PC-3 (cell line): ENCODE results near the gene CD151. TPM values are rescaled to one million over a fixed set of nuclear protein-coding genes. Genes with fewer than 3 reads are reported as not detected.

Experiments used
- ATAC-seq: fragments of 200-7000 bp; cut with Tn5 transposase; 2 replicates; pipeline ENCODE4 v1.9.1; 2020; ENCODE audit warnings: mild to moderate bottlenecking, moderate library complexity
- BruUV-seq: library from RNA; stranded (reverse); fragments of 400-500 nt; replicated peaks from 2 replicates; lab custom pipeline; 2021; lab: Mats Ljungman, UMichigan
- CTCF ChIA-PET: fragments of 300-600 bp; sonication (Branson Sonifier 250); formaldehyde crosslinking; loops from one replicate; lab custom pipeline; 2022; ENCODE audit warnings: antibody characterized with exemption; lab: Charles Lee
- POLR2A ChIA-PET: fragments of 300-600 bp; sonication (Branson Sonifier 250); formaldehyde crosslinking; loops from one replicate; lab custom pipeline; 2022; ENCODE audit warnings: antibody characterized with exemption; ENCODE audit not compliant: unreplicated experiment; lab: Charles Lee
- DNase-seq: peaks from one replicate; pipeline ENCODE4 v3.0.0-alpha.2; 2015
- H2AFZ ChIP-seq: fragments of 300-600 bp; sonication (generic); 2 replicates; pipeline ENCODE4 v1.6.0; 2016; ENCODE audit warnings: antibody characterized with exemption, low read length
- H3F3A ChIP-seq: fragments of 300-600 bp; sonication (generic); one replicate; pipeline ENCODE4 v1.6.0; 2017; ENCODE audit warnings: antibody characterized with exemption, low read length, control low read depth, mild to moderate bottlenecking; ENCODE audit not compliant: unreplicated experiment
- H3K27ac ChIP-seq: fragments of 300-600 bp; sonication (generic); 2 replicates; pipeline ENCODE4 v1.5.1; 2016; ENCODE audit warnings: mild to moderate bottlenecking, low read length
- H3K27me3 ChIP-seq: fragments of 300-600 bp; sonication (generic); 2 replicates; pipeline ENCODE4 v1.6.1; 2016; ENCODE audit warnings: low read length, mixed read lengths
- H3K36me3 ChIP-seq: fragments of 300-600 bp; sonication (generic); 2 replicates; pipeline ENCODE4 v1.6.1; 2016; ENCODE audit warnings: low read depth, mixed run types, low read length, mixed read lengths
- H3K4me1 ChIP-seq: fragments of 300-600 bp; sonication (generic); 2 replicates; pipeline ENCODE4 v1.5.1; 2016; ENCODE audit warnings: low read length; ENCODE audit not compliant: insufficient read depth
- H3K4me2 ChIP-seq: fragments of 300-600 bp; sonication (generic); 2 replicates; pipeline ENCODE4 v1.6.0; 2016; ENCODE audit warnings: low read length
- H3K4me3 ChIP-seq: fragments of 300-600 bp; sonication (generic); 2 replicates; pipeline ENCODE4 v1.5.1; 2016; ENCODE audit warnings: mild to moderate bottlenecking, low read length, mixed read lengths
- H3K79me2 ChIP-seq: fragments of 300-600 bp; sonication (generic); 2 replicates; pipeline ENCODE4 v1.6.1; 2017; ENCODE audit warnings: low read length, mixed read lengths
- H3K9ac ChIP-seq: fragments of 300-600 bp; sonication (generic); 2 replicates; pipeline ENCODE4 v1.6.0; 2016; ENCODE audit warnings: mild to moderate bottlenecking, low read length
- H3K9me2 ChIP-seq: fragments of 300-600 bp; sonication (generic); replicated peaks from 2 replicates; pipeline ENCODE4 v1.6.1; 2016; ENCODE audit warnings: mixed run types, low read length, mixed read lengths
- H3K9me3 ChIP-seq: fragments of 300-600 bp; sonication (generic); 2 replicates; pipeline ENCODE4 v1.6.1; 2016; ENCODE audit warnings: low read length, mixed read lengths
- H4K20me1 ChIP-seq: fragments of 300-600 bp; sonication (generic); 2 replicates; pipeline ENCODE4 v1.6.1; 2016; ENCODE audit warnings: low read length, mixed read lengths
- EZH2 ChIP-seq: fragments of 300-600 bp; sonication (generic); IDR thresholded peaks from one replicate; pipeline ENCODE4 v1.6.1; 2017; ENCODE audit warnings: antibody characterized with exemption, mild to moderate bottlenecking, low read length; ENCODE audit not compliant: unreplicated experiment
- EZH2phosphoT487 ChIP-seq: fragments of 300-600 bp; sonication (generic); IDR thresholded peaks from 2 replicates; pipeline ENCODE4 v1.6.1; 2018; ENCODE audit warnings: mild to moderate bottlenecking, antibody characterized with exemption, low read length, borderline replicate concordance
- intact Hi-C: fragments of 100-400 bp; cut with micrococcal nuclease; formaldehyde crosslinking; loops from 2 replicates; pipeline ENCODE4 v1.9.0; 2023
- total RNA-seq: library from RNA; depleted of rRNA; stranded (reverse); fragments of >200 nt; gene quantifications from 2 replicates; pipeline ENCODE4 v1.2.3, GENCODE V29; 2014
- TF ChIP-seq, protein P1 (sequence below): fragments of 300-600 bp; sonication (generic); conservative IDR thresholded peaks from 2 replicates; pipeline ENCODE4 v1.5.1; 2017; ENCODE audit warnings: antibody characterized with exemption, low read depth, mild to moderate bottlenecking, low read length

Gene CD151
- total RNA-seq, 1 experiment from 2014 or later, result 469 TPM

DNA sequence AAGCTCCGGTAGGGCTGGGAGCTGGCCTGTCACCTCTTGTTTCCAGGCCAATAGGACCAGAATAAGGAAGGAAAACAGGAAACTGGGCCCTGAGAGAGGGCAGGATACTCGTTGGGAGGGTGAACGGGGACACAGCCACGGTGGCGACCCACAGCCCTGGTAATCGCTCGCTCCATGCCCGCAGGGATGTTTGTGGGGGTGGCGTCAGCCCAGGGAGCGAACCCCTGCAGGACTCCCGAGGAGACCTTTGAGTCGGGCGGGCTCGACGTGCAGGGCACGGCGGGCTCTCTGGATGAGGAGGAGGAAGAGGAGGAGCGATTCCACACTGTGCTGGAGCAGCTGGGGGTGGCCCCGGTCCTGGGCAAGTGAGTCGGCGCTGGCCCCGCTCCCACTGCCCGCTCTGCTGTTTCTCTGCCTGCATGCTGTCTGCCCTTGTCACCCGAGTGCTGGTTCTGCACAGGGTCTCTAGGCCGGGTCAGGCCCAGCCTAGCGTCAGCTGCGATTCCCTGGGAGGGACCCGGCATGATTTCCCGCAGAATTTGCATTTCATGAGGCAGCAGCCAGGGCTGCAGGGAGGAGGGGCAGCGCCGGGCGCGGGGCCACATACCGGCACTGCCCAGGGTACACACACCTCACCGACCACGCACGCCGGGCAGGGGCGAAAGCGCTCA is 3.4 kb upstream of the CD151 start:
- H3K79me2 ChIP-seq, result peaks cover 24% of the 10 kb centered on the region
- no peaks in the 10 kb centered on the region for H4K20me1 ChIP-seq
- H3K36me3 ChIP-seq, result no peaks in the 10 kb centered on the region
- DNase-seq (no peak), ATAC-seq (no peak)
- H3K9me3 ChIP-seq, result no peaks in the 10 kb centered on the region
- CTCF ChIA-PET, result no interaction called here
- no TSS peak for BruUV-seq
- no peaks in the 10 kb centered on the region for H3K9me2 ChIP-seq
- no peak overlapping the region for H3K27ac ChIP-seq
- no peaks in the 10 kb centered on the region for H3F3A ChIP-seq
- TF ChIP-seq EZH2 (no peak), EZH2phosphoT487 (no peak)
- TF ChIP-seq, protein P1, sequence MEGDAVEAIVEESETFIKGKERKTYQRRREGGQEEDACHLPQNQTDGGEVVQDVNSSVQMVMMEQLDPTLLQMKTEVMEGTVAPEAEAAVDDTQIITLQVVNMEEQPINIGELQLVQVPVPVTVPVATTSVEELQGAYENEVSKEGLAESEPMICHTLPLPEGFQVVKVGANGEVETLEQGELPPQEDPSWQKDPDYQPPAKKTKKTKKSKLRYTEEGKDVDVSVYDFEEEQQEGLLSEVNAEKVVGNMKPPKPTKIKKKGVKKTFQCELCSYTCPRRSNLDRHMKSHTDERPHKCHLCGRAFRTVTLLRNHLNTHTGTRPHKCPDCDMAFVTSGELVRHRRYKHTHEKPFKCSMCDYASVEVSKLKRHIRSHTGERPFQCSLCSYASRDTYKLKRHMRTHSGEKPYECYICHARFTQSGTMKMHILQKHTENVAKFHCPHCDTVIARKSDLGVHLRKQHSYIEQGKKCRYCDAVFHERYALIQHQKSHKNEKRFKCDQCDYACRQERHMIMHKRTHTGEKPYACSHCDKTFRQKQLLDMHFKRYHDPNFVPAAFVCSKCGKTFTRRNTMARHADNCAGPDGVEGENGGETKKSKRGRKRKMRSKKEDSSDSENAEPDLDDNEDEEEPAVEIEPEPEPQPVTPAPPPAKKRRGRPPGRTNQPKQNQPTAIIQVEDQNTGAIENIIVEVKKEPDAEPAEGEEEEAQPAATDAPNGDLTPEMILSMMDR, result no peak
- H3K9ac ChIP-seq, result no peak overlapping the region
- no peak overlapping the region for H3K4me3 ChIP-seq
- no peak overlapping the region for H3K4me2 ChIP-seq
- no peak overlapping the region for H2AFZ ChIP-seq
- POLR2A ChIA-PET, result no interaction called here
- H3K4me1 ChIP-seq, result peaks cover 47% of the 10 kb centered on the region
- no peaks in the 10 kb centered on the region for H3K27me3 ChIP-seq
- intact Hi-C loops, result no loop called here

DNA sequence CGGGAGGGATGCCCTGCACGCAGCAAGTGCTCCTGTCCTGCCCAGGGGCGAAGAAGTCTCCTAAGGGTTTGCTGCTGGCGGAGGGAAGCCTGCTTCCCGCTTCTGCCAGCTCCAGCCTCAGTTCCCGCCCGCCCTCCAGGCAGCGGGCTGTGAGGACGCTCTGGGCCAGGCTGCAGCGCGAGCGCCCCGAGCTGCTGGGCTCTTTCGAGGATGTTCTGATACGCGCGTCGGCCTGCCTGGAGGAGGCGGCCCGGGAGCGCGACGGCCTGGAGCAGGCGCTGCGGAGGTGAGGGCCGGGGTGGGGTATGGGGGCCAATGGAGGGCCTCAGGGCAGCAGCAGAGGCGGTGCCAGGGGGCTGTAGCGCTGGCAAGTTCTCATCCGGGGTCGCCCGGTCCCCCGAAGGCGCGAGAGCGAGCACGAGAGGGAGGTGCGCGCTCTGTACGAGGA is 2.9 kb upstream of the CD151 start:
- no peaks in the 10 kb centered on the region for H3K27me3 ChIP-seq
- TF ChIP-seq EZH2phosphoT487, result no peak
- TF ChIP-seq, protein P1, result no peak
- no peak for TF ChIP-seq EZH2
- DNase-seq, result no peak
- no peak overlapping the region for H3K4me3 ChIP-seq
- ATAC-seq, result no peak
- no peak overlapping the region for H3K27ac ChIP-seq
- intact Hi-C loops, result no loop called here
- H3K9me3 ChIP-seq, result no peaks in the 10 kb centered on the region
- no peak overlapping the region for H2AFZ ChIP-seq
- no peaks in the 10 kb centered on the region for H3K36me3 ChIP-seq
- BruUV-seq, result no TSS peak
- H4K20me1 ChIP-seq, result no peaks in the 10 kb centered on the region
- H3K9ac ChIP-seq, result no peak overlapping the region
- no peak overlapping the region for H3K4me2 ChIP-seq
- peaks cover 29% of the 10 kb centered on the region for H3K79me2 ChIP-seq
- POLR2A ChIA-PET, result no interaction called here
- H3K4me1 ChIP-seq, result peaks cover 47% of the 10 kb centered on the region
- CTCF ChIA-PET, result no interaction called here
- no peaks in the 10 kb centered on the region for H3F3A ChIP-seq
- H3K9me2 ChIP-seq, result no peaks in the 10 kb centered on the region
